Caki2 (cell line): ENCODE measurements around the gene ADCY1. TPM values are rescaled to one million over a fixed set of nuclear protein-coding genes. Genes with fewer than 3 reads are reported as not detected.

Experiments used
- DNase-seq: peaks from one replicate; pipeline ENCODE4 v3.0.0-alpha.2; 2015; ENCODE audit warnings: low read depth
- in situ Hi-C: cut with HindIII; loops from 2 replicates; pipeline ENCODE4 v1.10.0; 2016; ENCODE audit warnings: low sequenced_read_pairs, low pct_unique_long_range_greater_than_20kb, mixed read lengths
- total RNA-seq: library from RNA; depleted of rRNA; stranded (reverse); fragments of >200 nt; shearing (Covaris generic); gene quantifications from 2 replicates; pipeline ENCODE4 v1.2.3, GENCODE V29; 2014; ENCODE audit warnings: low replicate concordance

ADCY1 gene
- total RNA-seq, 1 experiment from 2014 or later: not detected

- in situ Hi-C loops: no loop called here
- DNase-seq: no peak
Measured at GRCh38 chr7:45695249-45695995, 121.3 kb downstream of the ADCY1 start.

GRCh38 chr7:45696476-45696875 lies 122.3 kb downstream of the ADCY1 start:
- DNase-seq: no peak
- in situ Hi-C loops: no loop called here

GRCh38 chr7:45697576-45698136 lies 123.5 kb downstream of the ADCY1 start:
- DNase-seq: no peak
- in situ Hi-C loops: no loop called here

- in situ Hi-C loops: no loop called here
- no peak for DNase-seq
Measured at GRCh38 chr7:45698303-45699014, 124.3 kb downstream of the ADCY1 start.

GRCh38 chr7:45699015-45699309 lies 124.8 kb downstream of the ADCY1 start:
- in situ Hi-C loops: no loop called here
- no peak for DNase-seq

- DNase-seq: no peak
- in situ Hi-C loops: no loop called here
Measured at GRCh38 chr7:45699726-45700390, 125.7 kb downstream of the ADCY1 start.

GRCh38 chr7:45700556-45700955 lies 126.4 kb downstream of the ADCY1 start:
- in situ Hi-C loops: no loop called here
- DNase-seq: no peak

- no peak for DNase-seq
- in situ Hi-C loops: no loop called here
Measured at GRCh38 chr7:45701701-45702510, 127.7 kb downstream of the ADCY1 start.

GRCh38 chr7:45702751-45703150 lies 128.6 kb downstream of the ADCY1 start:
- in situ Hi-C loops: no loop called here
- DNase-seq: no peak

- no peak for DNase-seq
- in situ Hi-C loops: no loop called here
Measured at GRCh38 chr7:45703373-45703821, 129.2 kb downstream of the ADCY1 start.

GRCh38 chr7:45703911-45704682 lies 129.9 kb downstream of the ADCY1 start:
- no peak for DNase-seq
- in situ Hi-C loops: no loop called here

- in situ Hi-C loops: no loop called here
- no peak for DNase-seq
Measured at GRCh38 chr7:45704683-45705016, 130.5 kb downstream of the ADCY1 start.

GRCh38 chr7:45708046-45708950 lies 134.1 kb downstream of the ADCY1 start:
- no peak for DNase-seq
- in situ Hi-C loops: no loop called here

- in situ Hi-C loops: no loop called here
- DNase-seq: no peak
Measured at GRCh38 chr7:45709168-45710042, 135.2 kb downstream of the ADCY1 start.

- in situ Hi-C loops: no loop called here
- no peak for DNase-seq
Measured at GRCh38 chr7:45710271-45711160, 136.3 kb downstream of the ADCY1 start.
